GM13977 (cell line): ENCODE data around the gene RABL6.
A peak's percentile ranks its signal among the peaks of the same experiment; 100 is the strongest.
"Not testable (repeated sequence)": the region's sequence is repeated elsewhere in the genome, so short reads cannot be mapped to it uniquely, and the experiment has no call there.

ENCODE experiments used
- DNase-seq: peaks from one replicate; pipeline ENCODE4 v3.0.0; 2012; ENCODE audit warnings: low spot score
- CTCF ChIP-seq: IDR thresholded peaks from 2 replicates; pipeline ENCODE4 v1.5.1; 2012; ENCODE audit warnings: mild to moderate bottlenecking, control low read depth; ENCODE audit not compliant: insufficient read depth; ENCODE audit errors: extremely low read depth, missing control alignments
- in situ Hi-C: fragments of 300-500 bp; cut with MboI; formaldehyde crosslinking; loops from one replicate; pipeline ENCODE4 v1.12.0; 2022; ENCODE audit warnings: low sequenced_read_pairs, low pct_unique_long_range_greater_than_20kb, mixed read lengths, inconsistent platforms; ENCODE audit not compliant: unreplicated experiment

The RABL6 gene

GRCh38 chr9:136761545-136761981 lies 46.2 kb upstream of the RABL6 start:
- TF ChIP-seq CTCF, result no peak
- no peak for DNase-seq
- in situ Hi-C loops, result no loop called here

- no peak for TF ChIP-seq CTCF
- DNase-seq, result peak; percentile 6
- in situ Hi-C loops, result no loop called here
Measured at GRCh38 chr9:136762221-136762691, 45.5 kb upstream of the RABL6 start.

GRCh38 chr9:136762915-136763648 lies 44.7 kb upstream of the RABL6 start:
- DNase-seq, result peak; percentile 4
- no peak for TF ChIP-seq CTCF
- in situ Hi-C loops, result no loop called here

- no peak for TF ChIP-seq CTCF
- in situ Hi-C loops, result no loop called here
Measured at GRCh38 chr9:136763649-136764035, 44.1 kb upstream of the RABL6 start.

GRCh38 chr9:136764301-136764891 lies 43.4 kb upstream of the RABL6 start, which contains the start of gene LCN15:
TSS of gene LCN15 (minus strand) at chr9:136764518. CDS start at chr9:136764488, 30 bp downstream.
- peak; percentile 6 for DNase-seq
- in situ Hi-C loops, result no loop called here
- no peak for TF ChIP-seq CTCF

More at GRCh38 chr9:136763649-136764035, 44.1 kb upstream of the RABL6 start:
- peak; percentile 6 for DNase-seq

- TF ChIP-seq CTCF, result no peak
- in situ Hi-C loops, result no loop called here
- DNase-seq, result peak; percentile 7
Measured at GRCh38 chr9:136765041-136765440, 42.7 kb upstream of the RABL6 start.

- DNase-seq, result peak; percentile 71
- in situ Hi-C loops, result not testable (repeated sequence)
Measured at GRCh38 chr9:136765745-136766409, 41.9 kb upstream of the RABL6 start.
